ENCODE data around the gene LRP1. TPM values are rescaled to one million over a fixed set of nuclear protein-coding genes. Genes with fewer than 3 reads are reported as not detected.

LRP1 gene
- total RNA-seq, 2 donors from 2014 or later: 107 to 123 TPM

- TF ChIP-seq CTCF (IDR thresholded peaks at IDR 0.05): no peak
- H3K4me1 ChIP-seq: peaks cover 39% of the 10 kb centered on the region
- no peak for DNase-seq
- H3K9me3 ChIP-seq: no peaks in the 10 kb centered on the region
- H3K27me3 ChIP-seq: peaks cover 74% of the 10 kb centered on the region
- H3K36me3 ChIP-seq: no peaks in the 10 kb centered on the region
- no peak overlapping the region for H3K27ac ChIP-seq
- H3K4me3 ChIP-seq: peak overlapping the region; percentile 32
- intact Hi-C loops (cut with DNase I): no loop called here
- H3K9ac ChIP-seq (ENCODE audit: low read depth in 2 of 2, low read length in 2 of 2): peak overlapping the region; percentile 19 to 47
These were observed 112.0 kb downstream of the LRP1 start for GRCh38 chr12:57240066-57240921.

GRCh38 chr12:57240926-57241401 is 112.7 kb downstream of the LRP1 start:
- H3K4me3 ChIP-seq: no peak overlapping the region
- H3K27ac ChIP-seq: no peak overlapping the region
- H3K4me1 ChIP-seq: peaks cover 39% of the 10 kb centered on the region

GRCh38 chr12:57241402-57242310 is 113.4 kb downstream of the LRP1 start:
- Histone ChIP-seq H3K4me1 (peaks cover 39% of the 10 kb centered on the region), H3K36me3 (no peaks in the 10 kb centered on the region), H3K9me3 (no peaks in the 10 kb centered on the region), H3K27me3 (peaks cover 66% of the 10 kb centered on the region), H3K9ac (ENCODE audit: low read depth in 2 of 2, low read length in 2 of 2) (no peak overlapping the region), H3K27ac (no peak overlapping the region), H3K4me3 (no peak overlapping the region)
- intact Hi-C loops (cut with DNase I): no loop called here
- TF ChIP-seq CTCF (IDR thresholded peaks at IDR 0.05): no peak
- DNase-seq: no peak

More at GRCh38 chr12:57240926-57241401, 112.7 kb downstream of the LRP1 start:
- DNase-seq: no peak
- Histone ChIP-seq H3K36me3 (no peaks in the 10 kb centered on the region), H3K27me3 (peaks cover 73% of the 10 kb centered on the region), H3K9ac (ENCODE audit: low read depth in 2 of 2, low read length in 2 of 2) (peak overlapping the region; percentile 19 to 47), H3K9me3 (no peaks in the 10 kb centered on the region)
- TF ChIP-seq CTCF (IDR thresholded peaks at IDR 0.05): no peak
- intact Hi-C loops (cut with DNase I): no loop called here

- DNase-seq: no peak
- Histone ChIP-seq H3K9me3 (no peaks in the 10 kb centered on the region), H3K36me3 (no peaks in the 10 kb centered on the region), H3K27ac (no peak overlapping the region), H3K4me1 (peaks cover 39% of the 10 kb centered on the region), H3K9ac (ENCODE audit: low read depth in 2 of 2, low read length in 2 of 2) (no peak overlapping the region), H3K27me3 (peaks cover 60% of the 10 kb centered on the region), H3K4me3 (no peak overlapping the region)
- intact Hi-C loops (cut with DNase I): no loop called here
- TF ChIP-seq CTCF (IDR thresholded peaks at IDR 0.05): no peak
These were observed 114.0 kb downstream of the LRP1 start for GRCh38 chr12:57242329-57242690.

- Histone ChIP-seq H3K27me3 (peaks cover 54% of the 10 kb centered on the region), H3K9me3 (no peaks in the 10 kb centered on the region), H3K9ac (ENCODE audit: low read depth in 2 of 2, low read length in 2 of 2) (peak overlapping the region in 1 of 2 donors; percentile 16)
These were observed 114.6 kb downstream of the LRP1 start for GRCh38 chr12:57242691-57243454.

More at GRCh38 chr12:57242691-57243454, 114.6 kb downstream of the LRP1 start:
- intact Hi-C loops (cut with DNase I): no loop called here
- DNase-seq: peak; percentile 72
- H3K27ac ChIP-seq: no peak overlapping the region
- no peaks in the 10 kb centered on the region for H3K36me3 ChIP-seq
- peaks cover 38% of the 10 kb centered on the region for H3K4me1 ChIP-seq
- peak; percentile 46 for TF ChIP-seq CTCF (IDR thresholded peaks at IDR 0.05)
- peak overlapping the region; percentile 30 for H3K4me3 ChIP-seq
